ENCODE results near the gene ELK4.
"Not testable (repeated sequence)": the region's sequence is repeated elsewhere in the genome, so short reads cannot be mapped to it uniquely, and the experiment has no call there.

The ELK4 gene

GRCh38 chr1:205636732-205637131, 4.9 kb upstream of the ELK4 start:
- intact Hi-C loops (cut with DNase I), result no loop called here
- no peak for DNase-seq

GRCh38 chr1:205636138-205636530, 4.3 kb upstream of the ELK4 start:
- intact Hi-C loops (cut with DNase I), result not testable (repeated sequence)

GRCh38 chr1:205633421-205633976, 1.7 kb upstream of the ELK4 start:
- no peak for DNase-seq
- intact Hi-C loops (cut with DNase I), result loop anchor here (2.0 kb wide), 1 partner anchor 105 kb away; no protein-coding TSS in a partner anchor

More at GRCh38 chr1:205636138-205636530, 4.3 kb upstream of the ELK4 start:
- not testable (repeated sequence) for DNase-seq

GRCh38 chr1:205632669-205633169, 908 bp upstream of the ELK4 start:
- DNase-seq, result no peak
- intact Hi-C loops (cut with DNase I), result loop anchor here (2.0 kb wide), 1 partner anchor 104 kb away; no protein-coding TSS in a partner anchor

GRCh38 chr1:205631010-205631767, 622 bp downstream of the ELK4 start:
- intact Hi-C loops (cut with DNase I), result loop anchor here (2.0 kb wide), 1 partner anchor 42 kb away; no protein-coding TSS in a partner anchor

GRCh38 chr1:205630651-205631009, 1.2 kb downstream of the ELK4 start:
- intact Hi-C loops (cut with DNase I), result loop anchor here (2.0 kb wide), 1 partner anchor 42 kb away; no protein-coding TSS in a partner anchor
- no peak for DNase-seq

More at GRCh38 chr1:205631010-205631767, 622 bp downstream of the ELK4 start:
- peak in 41 of 42 donors; percentile 8 to 81 (median 46) for DNase-seq

- intact Hi-C loops (cut with DNase I), result loop anchor here (2.0 kb wide), 1 partner anchor 41 kb away; no protein-coding TSS in a partner anchor
- no peak for DNase-seq
These were observed 1.6 kb downstream of the ELK4 start for GRCh38 chr1:205630241-205630640.

- DNase-seq, result no peak
- intact Hi-C loops (cut with DNase I), result loop anchor here (2.0 kb wide), 1 partner anchor 41 kb away; no protein-coding TSS in a partner anchor
These were observed 2.1 kb downstream of the ELK4 start for GRCh38 chr1:205629751-205630150.

- intact Hi-C loops (cut with DNase I), result no loop called here
- DNase-seq, result no peak
These were observed 3.9 kb downstream of the ELK4 start for GRCh38 chr1:205627956-205628355.

GRCh38 chr1:205626216-205626615, 5.6 kb downstream of the ELK4 start:
- DNase-seq, result no peak

GRCh38 chr1:205623646-205624045, 8.2 kb downstream of the ELK4 start:
- DNase-seq, result no peak
- intact Hi-C loops (cut with DNase I), result no loop called here

More at GRCh38 chr1:205626216-205626615, 5.6 kb downstream of the ELK4 start:
- intact Hi-C loops (cut with DNase I), result no loop called here

- intact Hi-C loops (cut with DNase I), result no loop called here
- no peak for DNase-seq
These were observed 11.5 kb downstream of the ELK4 start for GRCh38 chr1:205620269-205620668.

- intact Hi-C loops (cut with DNase I), result no loop called here
- DNase-seq, result no peak
These were observed 12.4 kb downstream of the ELK4 start for GRCh38 chr1:205619376-205619775.

GRCh38 chr1:205616563-205617293, 15.1 kb downstream of the ELK4 start:
- no peak for DNase-seq
- intact Hi-C loops (cut with DNase I), result no loop called here

GRCh38 chr1:205615789-205616188, 16.0 kb downstream of the ELK4 start:
- DNase-seq, result no peak
- intact Hi-C loops (cut with DNase I), result no loop called here

GRCh38 chr1:205613854-205614412, 17.9 kb downstream of the ELK4 start:
- no peak for DNase-seq
- intact Hi-C loops (cut with DNase I), result no loop called here

GRCh38 chr1:205612556-205612955, 19.3 kb downstream of the ELK4 start:
- intact Hi-C loops (cut with DNase I), result no loop called here

GRCh38 chr1:205612104-205612503, 19.7 kb downstream of the ELK4 start:
- intact Hi-C loops (cut with DNase I), result no loop called here
- no peak for DNase-seq

More at GRCh38 chr1:205612556-205612955, 19.3 kb downstream of the ELK4 start:
- no peak for DNase-seq

GRCh38 chr1:205610901-205611466, 20.8 kb downstream of the ELK4 start:
- intact Hi-C loops (cut with DNase I), result no loop called here

More at GRCh38 chr1:205610901-205611466, 20.8 kb downstream of the ELK4 start:
- DNase-seq, result no peak
